Putamen (tissue), 1 donor: ENCODE data around the gene GYPC.

ENCODE experiments used
- DNase-seq: peaks from one replicate; pipeline ENCODE4 v3.0.0-alpha.2; 2016; ENCODE audit warnings: low spot score

Gene GYPC

GRCh38 chr2:126650994-126651393 is 5.0 kb upstream of the GYPC start:
- DNase-seq, result no peak

GRCh38 chr2:126652323-126652891 is 3.6 kb upstream of the GYPC start:
- DNase-seq, result no peak

GRCh38 chr2:126653109-126653508 is 2.8 kb upstream of the GYPC start:
- no peak for DNase-seq

- DNase-seq, result no peak
Observed at GRCh38 chr2:126653761-126654160, 2.2 kb upstream of the GYPC start.

GRCh38 chr2:126655051-126655450 is 907 bp upstream of the GYPC start:
- DNase-seq, result no peak

DNA sequence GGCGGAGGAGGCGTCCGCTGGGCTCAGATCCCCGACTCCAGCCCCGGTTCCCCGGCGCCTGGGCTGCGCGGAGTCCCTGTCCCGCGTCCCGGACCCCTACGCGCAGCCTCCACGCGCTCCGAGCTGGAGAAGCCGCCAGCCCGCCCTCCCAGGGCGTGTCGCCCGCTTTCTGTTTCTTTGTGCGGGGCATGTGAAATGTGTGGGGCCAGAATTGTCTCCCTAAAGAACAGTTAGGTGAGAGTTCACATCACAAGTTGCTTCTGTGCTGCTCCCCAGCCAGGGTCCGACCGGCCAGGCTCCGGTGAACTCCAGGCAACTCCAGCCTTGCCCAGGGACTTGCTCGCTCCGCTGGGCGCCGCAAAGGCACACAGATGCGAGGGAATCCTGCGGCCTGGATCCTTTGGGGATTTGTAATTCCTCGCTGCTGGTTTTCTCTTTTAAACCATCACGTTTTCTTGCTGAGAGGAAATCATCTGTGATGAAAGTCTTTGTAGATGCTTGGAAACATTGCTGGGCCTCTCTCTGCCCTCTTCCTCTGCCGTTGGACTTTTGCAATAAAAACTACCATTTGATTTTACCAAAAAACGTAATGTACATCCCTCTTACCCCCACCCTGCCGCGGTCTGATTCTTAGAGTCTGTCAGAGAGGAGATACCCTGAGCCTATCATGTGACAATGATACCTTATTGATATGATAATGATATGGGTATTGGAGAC is 631 bp downstream of the GYPC start:
- DNase-seq, result no peak

- DNase-seq, result no peak
Observed at GRCh38 chr2:126657148-126657635, 1.2 kb downstream of the GYPC start.

DNA sequence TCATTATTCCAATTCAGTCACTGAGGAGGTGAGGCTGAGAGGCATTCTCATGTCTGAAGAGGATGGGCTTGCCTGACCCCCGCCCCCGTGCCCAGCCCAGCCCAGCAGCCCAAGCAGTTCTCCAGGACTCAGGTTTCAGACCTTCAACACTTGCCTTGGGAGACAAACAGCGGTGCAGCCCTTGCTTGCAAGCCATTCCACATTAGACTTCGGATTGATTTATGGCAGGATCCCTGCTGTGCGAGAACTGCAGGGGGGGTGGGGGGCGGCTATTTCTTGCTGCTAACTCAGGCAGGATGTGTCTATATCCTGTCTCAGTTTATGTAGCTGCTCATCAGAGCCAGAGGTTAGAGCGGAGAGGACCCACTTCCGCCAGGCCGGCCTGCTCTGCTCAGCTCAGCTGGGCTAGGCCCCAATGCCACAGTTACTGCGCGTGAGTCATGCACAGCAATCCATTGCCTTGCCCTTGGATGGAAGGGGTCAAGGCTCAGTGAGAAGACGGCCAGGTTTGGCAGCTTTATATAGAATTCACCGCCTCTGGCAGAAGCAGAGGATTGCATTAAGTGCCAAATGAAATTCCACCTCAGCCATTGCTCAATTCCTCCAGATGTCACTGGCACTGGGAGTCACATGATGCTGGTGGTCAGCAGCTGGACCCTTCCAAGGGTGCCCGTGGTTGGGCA is 1.8 kb downstream of the GYPC start:
- no peak for DNase-seq

DNA sequence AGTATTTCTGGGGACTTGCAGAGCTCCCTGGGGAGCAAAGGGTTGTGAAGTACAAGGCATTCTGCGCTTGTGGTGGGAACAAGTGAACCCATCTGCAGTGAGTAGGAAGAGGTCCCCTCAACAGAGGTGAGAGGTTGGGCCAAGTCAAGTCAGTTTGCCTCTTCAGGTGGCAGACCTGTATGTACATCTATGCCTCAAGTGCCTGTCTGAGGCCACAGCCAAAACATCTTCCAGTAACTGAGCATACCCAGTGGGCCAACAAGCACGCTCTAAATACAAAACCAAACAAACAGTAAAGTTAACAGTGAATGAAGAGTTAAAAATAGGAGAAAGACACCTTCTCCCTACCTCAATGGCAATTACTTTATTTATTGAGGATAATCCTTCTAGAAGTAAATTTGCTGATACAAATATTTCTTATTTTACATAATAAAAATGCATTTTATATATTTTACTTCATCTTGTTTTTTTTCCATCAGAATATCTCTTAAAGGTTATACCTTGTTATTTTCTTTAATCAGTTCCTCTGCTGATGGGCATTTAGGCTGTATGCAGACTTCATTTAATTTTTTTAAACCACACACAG is 2.5 kb downstream of the GYPC start:
- DNase-seq, result no peak

GRCh38 chr2:126658905-126659561 is 3.1 kb downstream of the GYPC start:
- DNase-seq, result no peak

DNA sequence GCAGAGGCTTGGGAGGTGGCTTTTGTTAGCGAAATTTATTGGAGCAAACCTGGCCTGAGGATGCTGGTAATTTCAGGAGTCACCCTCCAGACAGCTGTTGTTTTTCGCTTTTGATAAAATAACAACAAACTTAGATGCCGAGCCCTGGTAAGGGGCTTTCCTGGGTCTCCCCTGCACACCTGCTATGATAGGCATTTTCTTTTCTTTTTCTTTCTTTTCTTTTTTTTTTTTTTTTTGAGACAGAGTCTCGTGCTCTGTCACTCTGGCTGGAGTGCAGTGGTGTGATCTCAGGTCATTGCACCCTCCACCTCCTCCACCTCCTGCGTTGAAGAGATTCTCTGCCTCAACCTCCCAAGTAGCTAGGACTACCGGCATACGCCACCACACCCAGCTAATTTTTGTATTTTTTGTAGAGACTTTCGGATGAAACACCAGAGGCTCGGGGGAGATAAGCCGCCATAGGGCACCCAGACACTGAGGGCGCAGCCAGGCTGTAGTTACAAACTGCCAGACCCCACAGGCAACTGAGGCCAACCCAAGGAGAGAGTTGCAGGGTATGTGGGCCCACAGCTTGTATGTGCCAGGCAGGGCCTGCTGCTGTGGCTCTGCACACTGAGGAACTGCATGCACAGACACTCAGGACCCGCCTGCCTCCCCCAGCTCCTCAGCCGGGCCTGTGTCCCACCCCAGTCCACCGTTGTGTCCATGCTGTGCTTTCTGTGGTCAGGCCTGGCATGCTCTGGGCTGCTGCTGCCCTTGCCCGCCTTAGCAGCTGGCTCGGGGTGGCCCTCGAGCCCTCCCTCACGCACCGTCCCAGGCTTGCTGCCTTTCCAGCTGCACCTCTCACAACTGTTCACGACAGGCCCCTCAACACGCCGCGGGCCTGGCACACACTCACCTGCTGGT is 3.9 kb downstream of the GYPC start:
- no peak for DNase-seq

GRCh38 chr2:126660971-126661370 is 5.0 kb downstream of the GYPC start:
- DNase-seq, result no peak

DNA sequence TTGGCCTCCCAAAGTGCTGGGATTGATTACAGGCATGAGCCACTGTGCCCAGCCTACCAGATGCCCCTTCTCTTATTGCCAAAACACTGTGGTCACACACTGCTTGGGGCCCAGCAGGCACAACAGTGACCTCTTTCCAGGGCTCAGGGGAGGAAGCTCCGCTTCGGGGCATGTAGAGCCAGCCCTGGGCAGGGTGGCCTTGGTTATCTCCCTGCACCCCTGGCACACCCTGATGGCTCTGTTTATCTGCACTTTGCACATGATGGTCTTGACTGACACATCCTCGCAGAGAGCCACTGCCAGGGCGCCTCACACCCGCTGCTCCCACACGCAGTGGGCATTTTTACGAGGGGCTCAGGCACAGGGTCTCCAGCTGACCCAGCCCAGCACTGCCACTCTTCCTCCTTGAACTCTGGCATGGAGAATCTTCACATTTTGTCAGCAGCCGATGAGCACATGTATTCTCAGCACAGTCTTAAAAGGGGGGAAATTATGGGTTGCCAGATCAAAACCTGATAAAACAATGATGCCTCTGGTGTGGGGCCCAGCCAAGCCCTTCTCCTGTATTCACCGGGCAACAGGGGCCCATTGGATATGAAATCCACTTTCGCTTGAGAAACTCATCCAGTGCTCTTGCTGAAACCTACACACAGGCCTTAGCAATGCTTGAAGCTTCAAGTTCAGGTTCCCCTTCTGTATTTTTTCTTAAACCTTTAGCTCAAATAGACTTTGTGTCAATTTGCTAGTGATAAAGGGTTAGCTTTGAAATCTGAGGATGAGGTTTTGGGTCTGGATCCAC is 5.9 kb downstream of the GYPC start:
- no peak for DNase-seq

GRCh38 chr2:126662621-126663020 is 6.7 kb downstream of the GYPC start:
- no peak for DNase-seq

GRCh38 chr2:126663184-126663963 is 7.4 kb downstream of the GYPC start:
- DNase-seq, result no peak

GRCh38 chr2:126664234-126664633 is 8.3 kb downstream of the GYPC start:
- DNase-seq, result no peak

GRCh38 chr2:126664639-126665038 is 8.7 kb downstream of the GYPC start:
- DNase-seq, result no peak

- DNase-seq, result no peak
Observed at GRCh38 chr2:126665483-126665882, 9.5 kb downstream of the GYPC start.

DNA sequence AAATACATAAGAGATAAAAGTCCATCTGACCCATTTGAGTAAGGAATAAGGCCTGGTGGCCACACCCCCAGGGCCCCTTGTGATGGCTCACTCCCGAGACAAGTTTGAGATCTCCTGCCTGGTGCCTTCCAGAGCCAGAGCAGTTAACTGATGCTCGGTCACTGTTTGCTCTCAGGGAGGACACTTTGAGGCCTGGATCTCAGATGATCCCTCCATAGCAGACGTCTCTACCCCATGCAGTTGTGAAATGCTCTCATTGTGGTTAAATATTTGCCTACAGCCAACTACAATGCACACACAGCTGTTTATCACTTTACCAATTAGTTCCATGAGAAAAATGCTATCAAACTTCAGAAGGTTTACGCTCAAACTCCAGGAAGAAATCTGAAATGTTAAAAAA is 12.3 kb downstream of the GYPC start:
- no peak for DNase-seq

GRCh38 chr2:126669772-126670171 is 13.8 kb downstream of the GYPC start:
- no peak for DNase-seq
